ENCODE results near the gene ASCC1. TPM values are rescaled to one million over a fixed set of nuclear protein-coding genes. Genes with fewer than 3 reads are reported as not detected.

The ASCC1 gene
- total and polyA plus RNA-seq, 10 donors = 11.9 to 41.7 (median 33.8) TPM

- TF ChIP-seq POLR2A (IDR thresholded peaks at IDR 0.05) (no peak), POLR2AphosphoS5 (IDR thresholded peaks at IDR 0.05) (no peak)
- TF ChIP-seq, protein P1, sequence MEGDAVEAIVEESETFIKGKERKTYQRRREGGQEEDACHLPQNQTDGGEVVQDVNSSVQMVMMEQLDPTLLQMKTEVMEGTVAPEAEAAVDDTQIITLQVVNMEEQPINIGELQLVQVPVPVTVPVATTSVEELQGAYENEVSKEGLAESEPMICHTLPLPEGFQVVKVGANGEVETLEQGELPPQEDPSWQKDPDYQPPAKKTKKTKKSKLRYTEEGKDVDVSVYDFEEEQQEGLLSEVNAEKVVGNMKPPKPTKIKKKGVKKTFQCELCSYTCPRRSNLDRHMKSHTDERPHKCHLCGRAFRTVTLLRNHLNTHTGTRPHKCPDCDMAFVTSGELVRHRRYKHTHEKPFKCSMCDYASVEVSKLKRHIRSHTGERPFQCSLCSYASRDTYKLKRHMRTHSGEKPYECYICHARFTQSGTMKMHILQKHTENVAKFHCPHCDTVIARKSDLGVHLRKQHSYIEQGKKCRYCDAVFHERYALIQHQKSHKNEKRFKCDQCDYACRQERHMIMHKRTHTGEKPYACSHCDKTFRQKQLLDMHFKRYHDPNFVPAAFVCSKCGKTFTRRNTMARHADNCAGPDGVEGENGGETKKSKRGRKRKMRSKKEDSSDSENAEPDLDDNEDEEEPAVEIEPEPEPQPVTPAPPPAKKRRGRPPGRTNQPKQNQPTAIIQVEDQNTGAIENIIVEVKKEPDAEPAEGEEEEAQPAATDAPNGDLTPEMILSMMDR (IDR thresholded peaks at IDR 0.05 in 8 of 11, conservative IDR thresholded peaks at IDR 0.05 in 3 of 11) = no peak
- peaks cover 0 to 16% (median 3%) of the 10 kb centered on the region in 6 donors for H3K36me3 ChIP-seq
- WGBS, 5 donors = 68 to 90% (median 79%) methylated on average over 4 of the region's 4 CpGs
- peaks cover 0 to 4% (median 0%) of the 10 kb centered on the region in 8 donors for H3K9me3 ChIP-seq
- peaks cover 0 to 13% (median 4%) of the 10 kb centered on the region in 6 donors for H3K4me1 ChIP-seq
- no peak overlapping the region for H3K4me3 ChIP-seq
- no peak overlapping the region for H3K27ac ChIP-seq
- no peak for DNase-seq
- H3K27me3 ChIP-seq (replicated peaks in 1 of 7) = no peaks in the 10 kb centered on the region
- intact Hi-C loops (cut with DNase I; ENCODE audit: low total_unique reads) = no loop called here
Measured at GRCh38 chr10:72146559-72147323, 69.3 kb downstream of the ASCC1 start.

GRCh38 chr10:72146071-72146470, 70.0 kb downstream of the ASCC1 start:
- TF ChIP-seq POLR2A (IDR thresholded peaks at IDR 0.05) (no peak), POLR2AphosphoS5 (IDR thresholded peaks at IDR 0.05) (no peak)
- TF ChIP-seq, protein P1 (IDR thresholded peaks at IDR 0.05 in 8 of 11, conservative IDR thresholded peaks at IDR 0.05 in 3 of 11) = no peak
- Histone ChIP-seq H3K9me3 (peaks cover 0 to 1% (median 0%) of the 10 kb centered on the region in 8 donors), H3K36me3 (peaks cover 0 to 9% (median 0%) of the 10 kb centered on the region in 6 donors), H3K27ac (no peak overlapping the region), H3K4me1 (peaks cover 0 to 13% (median 4%) of the 10 kb centered on the region in 6 donors), H3K27me3 (replicated peaks in 1 of 7) (no peaks in the 10 kb centered on the region), H3K4me3 (no peak overlapping the region)
- intact Hi-C loops (cut with DNase I; ENCODE audit: low total_unique reads) = no loop called here
- 78 to 81% (median 79%) methylated on average over 6 of the region's 6 CpGs for WGBS, 5 donors
- no peak for DNase-seq

GRCh38 chr10:72145657-72146056, 70.4 kb downstream of the ASCC1 start:
- Histone ChIP-seq H3K4me1 (peaks cover 0 to 13% (median 4%) of the 10 kb centered on the region in 6 donors), H3K36me3 (peaks cover 0 to 8% (median 0%) of the 10 kb centered on the region in 6 donors), H3K9me3 (no peaks in the 10 kb centered on the region), H3K27ac (no peak overlapping the region), H3K4me3 (no peak overlapping the region), H3K27me3 (replicated peaks in 1 of 7) (no peaks in the 10 kb centered on the region)
- TF ChIP-seq, protein P1 (IDR thresholded peaks at IDR 0.05 in 8 of 11, conservative IDR thresholded peaks at IDR 0.05 in 3 of 11) = no peak
- no peak for TF ChIP-seq POLR2A (IDR thresholded peaks at IDR 0.05)
- no peak for TF ChIP-seq POLR2AphosphoS5 (IDR thresholded peaks at IDR 0.05)
- WGBS, 5 donors = 86 to 94% (median 93%) methylated on average over 2 of the region's 2 CpGs
- no peak for DNase-seq
- intact Hi-C loops (cut with DNase I; ENCODE audit: low total_unique reads) = no loop called here

DNA sequence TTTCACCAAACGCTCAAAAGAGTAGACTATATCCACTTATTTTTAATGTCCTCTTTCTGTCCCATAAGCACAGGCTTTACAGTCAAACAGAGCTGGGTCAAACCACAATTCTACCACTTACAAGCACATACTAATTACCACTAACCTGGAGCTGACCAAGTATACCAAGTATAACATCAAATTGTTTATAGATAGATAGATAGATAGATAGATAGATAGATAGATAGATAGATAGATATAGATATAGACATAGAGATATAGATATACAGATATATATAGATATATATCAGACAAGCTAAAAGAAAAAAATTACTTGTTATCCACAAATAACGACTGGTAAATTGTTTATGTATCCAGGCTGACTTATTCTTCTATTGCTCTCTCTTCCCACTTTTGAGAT, 75.2 kb downstream of the ASCC1 start:
- WGBS, 5 donors = 92 to 94% (median 94%) methylated on average over 2 of the region's 2 CpGs
- Histone ChIP-seq H3K27ac (no peak overlapping the region), H3K27me3 (replicated peaks in 1 of 7) (no peaks in the 10 kb centered on the region), H3K36me3 (peaks cover 0 to 19% (median 7%) of the 10 kb centered on the region in 6 donors), H3K9me3 (peaks cover 0 to 7% (median 0%) of the 10 kb centered on the region in 8 donors), H3K4me1 (peaks cover 0 to 2% (median under 1%) of the 10 kb centered on the region in 6 donors), H3K4me3 (no peak overlapping the region)
- TF ChIP-seq POLR2A (IDR thresholded peaks at IDR 0.05) (no peak), POLR2AphosphoS5 (IDR thresholded peaks at IDR 0.05) (no peak)
- TF ChIP-seq, protein P1 (IDR thresholded peaks at IDR 0.05 in 8 of 11, conservative IDR thresholded peaks at IDR 0.05 in 3 of 11) = no peak
- intact Hi-C loops (cut with DNase I; ENCODE audit: low total_unique reads) = no loop called here
- DNase-seq = no peak

Data from spleen (tissue), 11 donors.